Ascending aorta (tissue), 2 donors: ENCODE measurements around the gene CHD6. TPM values are rescaled to one million over a fixed set of nuclear protein-coding genes. Genes with fewer than 3 reads are reported as not detected.

Experiments used
- DNase-seq, 2 donors: peaks; one replicate each; pipeline ENCODE4 v3.0.0-alpha.2; 2019; ENCODE audit warnings: low spot score in 2 of 2
- H3K27ac ChIP-seq, 2 donors: fragments of 200-600 bp; sonication (generic); one replicate each; pipeline ENCODE4 v1.5.1; 2016 to 2017; ENCODE audit warnings: mild to moderate bottlenecking in 1 of 2
- H3K27me3 ChIP-seq: fragments of 200-600 bp; sonication (generic); one replicate; pipeline ENCODE4 v1.5.1; 2017
- H3K36me3 ChIP-seq, 2 donors: fragments of 200-600 bp; sonication (generic); one replicate each; pipeline ENCODE4 v1.5.1; 2016
- H3K4me1 ChIP-seq, 2 donors: fragments of 200-600 bp; sonication (generic); one replicate each; pipeline ENCODE4 v1.5.1; 2016 to 2017; ENCODE audit warnings: mild to moderate bottlenecking in 1 of 2
- H3K4me3 ChIP-seq, 2 donors: fragments of 200-600 bp; sonication (generic); one replicate each; pipeline ENCODE4 v1.5.1; 2016 to 2017; ENCODE audit warnings: mild to moderate bottlenecking in 1 of 2
- H3K9me3 ChIP-seq, 2 donors: fragments of 200-600 bp; sonication (generic); one replicate each; pipeline ENCODE4 v1.5.1; 2016
- CTCF ChIP-seq, 3 experiments: fragments of 200-600 bp in 2 of 3; fragments of 450-650 bp in 1 of 3; sonication (generic) in 2 of 3; IDR thresholded peaks; one replicate each; pipeline ENCODE4 v1.5.1; 2016 to 2019; ENCODE audit warnings: antibody characterized with exemption in 3 of 3, mild to moderate bottlenecking in 1 of 3, moderate library complexity in 1 of 3
- intact Hi-C: fragments of 100-400 bp; cut with DNase I; formaldehyde crosslinking; loops from one replicate; pipeline ENCODE4 v1.15.1; 2023
- total RNA-seq: library from RNA; depleted of rRNA; stranded (reverse); fragments of >200 nt; gene quantifications from one replicate; pipeline ENCODE4 v1.1.0, GENCODE V29; 2016

Gene CHD6
- total RNA-seq, 1 donor from 2014 or later = 42.9 TPM

- no peak for TF ChIP-seq CTCF (IDR thresholded peaks at IDR 0.05)
- Histone ChIP-seq H3K36me3 (peaks cover 18 to 44% of the 10 kb centered on the region in 2 donors), H3K4me1 (no peaks in the 10 kb centered on the region), H3K4me3 (no peak overlapping the region), H3K27me3 (no peaks in the 10 kb centered on the region), H3K9me3 (no peaks in the 10 kb centered on the region), H3K27ac (no peak overlapping the region)
- no peak for DNase-seq
- intact Hi-C loops = no loop called here
These were observed 120.8 kb downstream of the CHD6 start for GRCh38 chr20:41497186-41497895.

- DNase-seq = no peak
- intact Hi-C loops = no loop called here
- no peak overlapping the region for H3K27ac ChIP-seq
- no peak for TF ChIP-seq CTCF (IDR thresholded peaks at IDR 0.05)
- no peaks in the 10 kb centered on the region for H3K4me1 ChIP-seq
- no peak overlapping the region for H3K4me3 ChIP-seq
- no peaks in the 10 kb centered on the region for H3K27me3 ChIP-seq
- peaks cover 44 to 73% of the 10 kb centered on the region in 2 donors for H3K36me3 ChIP-seq
- H3K9me3 ChIP-seq = no peaks in the 10 kb centered on the region
These were observed 123.7 kb downstream of the CHD6 start for GRCh38 chr20:41494451-41494850.

GRCh38 chr20:41483553-41483930 lies 134.6 kb downstream of the CHD6 start:
- no peak for DNase-seq
- Histone ChIP-seq H3K9me3 (no peaks in the 10 kb centered on the region), H3K27me3 (no peaks in the 10 kb centered on the region), H3K4me3 (no peak overlapping the region), H3K36me3 (peaks cover 29 to 62% of the 10 kb centered on the region in 2 donors), H3K4me1 (no peaks in the 10 kb centered on the region), H3K27ac (peak overlapping the region in 1 of 2 donors; percentile 33)
- intact Hi-C loops = loop anchor here (5.0 kb wide), 1 partner anchor 134 kb away; the partner anchor contains the start of gene CHD6
- TF ChIP-seq CTCF (IDR thresholded peaks at IDR 0.05) = no peak

DNA sequence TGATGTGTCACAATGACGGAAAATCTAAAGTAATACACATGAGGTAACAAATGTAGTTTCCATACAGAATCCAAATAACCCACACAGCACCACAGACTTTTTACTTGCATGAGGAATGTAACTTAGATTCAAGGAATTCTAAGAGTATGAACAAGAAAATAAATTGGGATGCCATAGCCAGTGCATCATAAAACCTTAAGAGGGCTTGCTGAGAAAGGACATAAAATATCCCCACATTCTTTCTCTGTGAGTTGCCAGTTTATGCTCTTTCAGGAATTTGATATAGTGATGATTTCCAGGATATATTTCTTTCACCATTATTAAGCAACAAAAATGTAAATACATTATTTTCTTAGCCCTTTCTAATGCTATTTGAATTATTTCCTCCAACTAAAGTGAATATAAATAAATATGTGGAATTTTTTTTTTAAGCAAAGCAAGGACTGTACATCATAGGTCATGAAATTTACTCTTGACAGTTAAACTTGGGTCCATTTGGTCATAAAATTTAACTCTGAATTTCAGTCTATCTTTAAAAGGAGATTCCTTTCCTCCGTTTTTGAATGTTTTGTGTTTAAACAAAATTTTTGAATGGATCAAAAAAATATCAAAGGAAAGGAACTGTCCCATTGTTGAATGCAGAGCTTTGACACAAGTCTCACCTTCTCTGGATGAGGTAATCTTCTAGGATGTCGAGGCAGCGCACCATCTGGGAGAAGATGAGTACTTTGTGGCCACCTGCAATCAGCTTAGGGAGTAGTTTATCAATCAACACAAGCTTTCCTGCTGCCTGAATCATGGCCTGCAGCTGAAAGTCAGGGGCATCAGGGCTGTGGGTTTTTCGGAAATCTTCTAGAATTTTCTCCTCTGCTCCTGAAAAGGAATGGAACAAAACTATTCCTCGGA lies 135.3 kb downstream of the CHD6 start:
- DNase-seq = no peak
- H3K4me3 ChIP-seq = no peak overlapping the region
- H3K27me3 ChIP-seq = no peaks in the 10 kb centered on the region
- peaks cover 23 to 62% of the 10 kb centered on the region in 2 donors for H3K36me3 ChIP-seq
- no peaks in the 10 kb centered on the region for H3K9me3 ChIP-seq
- intact Hi-C loops = loop anchor here (5.0 kb wide), 1 partner anchor 134 kb away; the partner anchor contains the start of gene CHD6
- H3K4me1 ChIP-seq = no peaks in the 10 kb centered on the region
- peak overlapping the region in 1 of 2 donors; percentile 33 for H3K27ac ChIP-seq
- no peak for TF ChIP-seq CTCF (IDR thresholded peaks at IDR 0.05)

- H3K27ac ChIP-seq = no peak overlapping the region
- no peaks in the 10 kb centered on the region for H3K9me3 ChIP-seq
- no peak for DNase-seq
- no peak for TF ChIP-seq CTCF (IDR thresholded peaks at IDR 0.05)
- no peaks in the 10 kb centered on the region for H3K27me3 ChIP-seq
- no peaks in the 10 kb centered on the region for H3K4me1 ChIP-seq
- H3K36me3 ChIP-seq = peaks cover 6 to 36% of the 10 kb centered on the region in 2 donors
- no peak overlapping the region for H3K4me3 ChIP-seq
- intact Hi-C loops = loop anchor here (5.0 kb wide), 1 partner anchor 137 kb away; the partner anchor contains the start of gene CHD6
These were observed 138.0 kb downstream of the CHD6 start for GRCh38 chr20:41480054-41480770.
